Hepatocyte (in vitro differentiated cells): ENCODE data around the gene GSN.

Experiments
- EZH2 ChIP-seq: fragments of 200-600 bp; sonication (generic); IDR thresholded peaks from 2 replicates; pipeline ENCODE4 v1.6.1; 2016; ENCODE audit warnings: antibody characterized with exemption, mild to moderate bottlenecking, borderline replicate concordance
- EZH2phosphoT487 ChIP-seq: fragments of 200-600 bp; sonication (generic); IDR thresholded peaks from one replicate; pipeline ENCODE4 v1.6.1; 2018; ENCODE audit warnings: antibody characterized with exemption, mild to moderate bottlenecking, low read depth, moderate library complexity; ENCODE audit not compliant: unreplicated experiment, severe bottlenecking
- TF ChIP-seq, protein P1 (sequence below): fragments of 200-600 bp; sonication (generic); IDR thresholded peaks from 2 replicates; pipeline ENCODE4 v1.5.1; 2016; ENCODE audit warnings: antibody characterized with exemption, mild to moderate bottlenecking; ENCODE audit not compliant: poor library complexity

DNA sequence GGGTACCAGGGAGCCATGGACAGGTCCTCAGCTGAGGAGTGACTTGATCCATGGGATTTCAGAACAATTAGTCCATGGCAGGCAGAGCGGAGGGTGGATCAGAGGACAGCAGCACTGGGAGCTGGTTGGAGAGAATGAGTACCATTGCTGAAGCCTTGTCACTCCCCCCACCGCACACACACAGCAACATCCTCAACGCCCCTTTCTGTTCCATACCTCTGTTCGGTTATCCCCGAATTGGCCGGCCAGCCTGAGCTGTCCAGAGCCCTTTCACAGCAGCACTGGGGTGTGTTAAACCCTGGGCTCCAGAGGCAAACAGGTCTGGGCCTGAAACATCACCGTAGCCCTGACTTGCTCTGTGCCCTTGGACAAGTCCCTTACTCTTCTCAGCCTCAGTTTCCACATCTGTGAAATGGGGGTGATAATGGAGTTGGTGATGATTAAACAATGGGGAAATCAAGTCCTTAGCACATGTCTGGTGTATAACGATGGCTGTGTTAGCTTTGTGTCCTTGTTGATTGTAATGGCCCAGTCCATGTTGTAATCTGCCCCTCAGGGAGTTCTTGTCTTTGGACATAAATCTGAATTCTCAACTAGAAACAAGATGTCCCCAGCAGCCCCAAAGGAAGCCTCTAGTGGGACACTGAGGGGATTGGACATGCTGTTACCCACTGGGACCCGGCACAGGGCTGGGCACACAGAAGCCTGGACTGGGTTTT lies 16.9 kb downstream of the GSN start:
- TF ChIP-seq, protein P1, sequence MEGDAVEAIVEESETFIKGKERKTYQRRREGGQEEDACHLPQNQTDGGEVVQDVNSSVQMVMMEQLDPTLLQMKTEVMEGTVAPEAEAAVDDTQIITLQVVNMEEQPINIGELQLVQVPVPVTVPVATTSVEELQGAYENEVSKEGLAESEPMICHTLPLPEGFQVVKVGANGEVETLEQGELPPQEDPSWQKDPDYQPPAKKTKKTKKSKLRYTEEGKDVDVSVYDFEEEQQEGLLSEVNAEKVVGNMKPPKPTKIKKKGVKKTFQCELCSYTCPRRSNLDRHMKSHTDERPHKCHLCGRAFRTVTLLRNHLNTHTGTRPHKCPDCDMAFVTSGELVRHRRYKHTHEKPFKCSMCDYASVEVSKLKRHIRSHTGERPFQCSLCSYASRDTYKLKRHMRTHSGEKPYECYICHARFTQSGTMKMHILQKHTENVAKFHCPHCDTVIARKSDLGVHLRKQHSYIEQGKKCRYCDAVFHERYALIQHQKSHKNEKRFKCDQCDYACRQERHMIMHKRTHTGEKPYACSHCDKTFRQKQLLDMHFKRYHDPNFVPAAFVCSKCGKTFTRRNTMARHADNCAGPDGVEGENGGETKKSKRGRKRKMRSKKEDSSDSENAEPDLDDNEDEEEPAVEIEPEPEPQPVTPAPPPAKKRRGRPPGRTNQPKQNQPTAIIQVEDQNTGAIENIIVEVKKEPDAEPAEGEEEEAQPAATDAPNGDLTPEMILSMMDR = no peak
- TF ChIP-seq EZH2phosphoT487 (no peak), EZH2 (no peak)
